HL-60 (cell line): ENCODE data around the gene BPIFA3.

Source experiments
- DNase-seq, 2 experiments: peaks; one replicate each; pipeline ENCODE4 v3.0.0-alpha.2; 2010 to 2020; ENCODE audit warnings: low read depth in 1 of 2, low spot score in 1 of 2
- H3K27ac ChIP-seq: fragments of 250-450 bp; sonication (Bioruptor Pico); replicated peaks from 2 replicates; pipeline ENCODE4 v1.5.1; 2020; ENCODE audit warnings: mild to moderate bottlenecking, moderate library complexity
- H3K27me3 ChIP-seq: fragments of 250-450 bp; sonication (Bioruptor Pico); 2 replicates; pipeline ENCODE4 v1.5.1; 2021; ENCODE audit warnings: mild to moderate bottlenecking, moderate library complexity; ENCODE audit not compliant: insufficient read depth, poor library complexity, severe bottlenecking
- H3K4me3 ChIP-seq: replicated peaks from 2 replicates; pipeline ENCODE4 v1.5.1; 2011; ENCODE audit warnings: mild to moderate bottlenecking, control low read depth, low read length; ENCODE audit not compliant: insufficient read depth
- GABPA ChIP-seq: IDR thresholded peaks from 2 replicates; pipeline ENCODE4 v1.6.1; 2012; ENCODE audit warnings: low read depth
- POLR2AphosphoS5 ChIP-seq: IDR thresholded peaks from 2 replicates; pipeline ENCODE4 v1.6.1; 2012; ENCODE audit warnings: low read depth
- SPI1 ChIP-seq: IDR thresholded peaks from 2 replicates; pipeline ENCODE4 v1.6.1; 2012; ENCODE audit warnings: low read depth, mild to moderate bottlenecking, borderline replicate concordance
- TF ChIP-seq, protein P1 (sequence below): IDR thresholded peaks from one replicate; pipeline ENCODE4 v1.5.1; 2011; ENCODE audit warnings: low read length, control low read depth, inconsistent platforms; ENCODE audit not compliant: insufficient read depth
- TF ChIP-seq, protein P2 (sequence below): IDR thresholded peaks from 2 replicates; pipeline ENCODE4 v1.6.1; 2012; ENCODE audit warnings: low read depth; ENCODE audit not compliant: insufficient replicate concordance

Gene BPIFA3

DNA sequence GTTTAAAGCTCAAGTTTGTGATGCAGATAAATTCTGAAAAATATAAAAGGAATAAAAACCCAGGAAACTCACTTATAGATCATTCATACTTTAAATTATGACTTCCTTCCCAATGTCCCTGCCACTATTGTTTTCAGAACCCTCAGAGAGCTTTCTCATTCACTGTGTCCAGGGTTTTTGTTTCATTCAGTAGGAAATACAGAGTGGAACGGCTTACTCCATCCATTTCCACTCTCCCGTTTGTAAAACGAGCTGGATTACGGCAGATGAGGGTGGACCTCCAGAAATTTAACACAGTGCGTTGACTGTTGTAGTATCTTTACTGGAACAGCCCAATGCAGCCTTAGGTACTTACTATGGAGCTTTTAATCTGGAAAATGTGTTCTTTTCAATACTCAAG, 42.2 kb downstream of the BPIFA3 start:
- no peak for TF ChIP-seq GABPA
- TF ChIP-seq, protein P1, sequence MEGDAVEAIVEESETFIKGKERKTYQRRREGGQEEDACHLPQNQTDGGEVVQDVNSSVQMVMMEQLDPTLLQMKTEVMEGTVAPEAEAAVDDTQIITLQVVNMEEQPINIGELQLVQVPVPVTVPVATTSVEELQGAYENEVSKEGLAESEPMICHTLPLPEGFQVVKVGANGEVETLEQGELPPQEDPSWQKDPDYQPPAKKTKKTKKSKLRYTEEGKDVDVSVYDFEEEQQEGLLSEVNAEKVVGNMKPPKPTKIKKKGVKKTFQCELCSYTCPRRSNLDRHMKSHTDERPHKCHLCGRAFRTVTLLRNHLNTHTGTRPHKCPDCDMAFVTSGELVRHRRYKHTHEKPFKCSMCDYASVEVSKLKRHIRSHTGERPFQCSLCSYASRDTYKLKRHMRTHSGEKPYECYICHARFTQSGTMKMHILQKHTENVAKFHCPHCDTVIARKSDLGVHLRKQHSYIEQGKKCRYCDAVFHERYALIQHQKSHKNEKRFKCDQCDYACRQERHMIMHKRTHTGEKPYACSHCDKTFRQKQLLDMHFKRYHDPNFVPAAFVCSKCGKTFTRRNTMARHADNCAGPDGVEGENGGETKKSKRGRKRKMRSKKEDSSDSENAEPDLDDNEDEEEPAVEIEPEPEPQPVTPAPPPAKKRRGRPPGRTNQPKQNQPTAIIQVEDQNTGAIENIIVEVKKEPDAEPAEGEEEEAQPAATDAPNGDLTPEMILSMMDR = no peak
- Histone ChIP-seq H3K4me3 (no peak overlapping the region), H3K27me3 (no peaks in the 10 kb centered on the region), H3K27ac (no peak overlapping the region)
- DNase-seq = no peak

DNA sequence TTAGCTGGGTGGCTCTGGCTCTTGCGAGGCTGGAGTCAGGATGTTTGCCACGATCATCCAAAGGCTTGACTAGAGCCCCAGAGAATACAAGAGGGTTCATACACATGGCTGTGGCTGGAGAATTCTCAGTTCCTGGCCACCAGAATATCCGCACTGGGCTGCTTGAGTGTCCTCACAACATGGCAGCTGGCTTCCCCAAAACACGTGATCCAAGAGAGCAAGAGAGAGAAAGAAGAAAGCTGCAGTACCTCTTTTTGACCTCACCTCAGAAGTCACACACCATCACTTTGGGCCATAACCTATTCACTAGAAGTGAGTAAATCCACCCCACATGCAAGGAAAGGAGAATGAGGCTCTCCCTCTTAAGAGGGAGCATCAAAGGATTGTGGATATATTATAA, 44.3 kb downstream of the BPIFA3 start:
- no peak for TF ChIP-seq POLR2AphosphoS5
- TF ChIP-seq SPI1 = peak; percentile 51; the same call in 1 of the 2 replicates
- peak; percentile 45 to 60 for DNase-seq
- Histone ChIP-seq H3K27ac (peak overlapping the region; percentile 93), H3K4me3 (no peak overlapping the region), H3K27me3 (no peaks in the 10 kb centered on the region)

DNA sequence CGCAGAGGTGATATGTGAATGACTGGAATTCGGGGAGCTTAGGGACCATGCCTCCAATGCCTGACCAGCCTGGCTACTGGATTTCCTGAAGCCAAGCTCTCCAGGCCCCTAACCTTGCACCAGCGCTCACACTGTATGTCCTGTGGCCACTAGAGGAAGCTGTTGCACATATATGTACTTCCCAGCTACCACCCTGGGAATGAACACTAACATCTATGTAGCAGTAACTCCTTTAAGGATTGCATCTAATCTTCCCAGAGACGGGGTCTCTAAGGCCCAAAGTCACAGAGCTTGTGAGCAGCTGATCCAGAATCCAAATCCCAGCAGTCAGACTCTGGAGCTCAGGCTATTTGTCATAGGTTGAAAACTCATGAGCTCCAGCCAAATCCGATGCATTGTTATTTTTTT, 45.5 kb downstream of the BPIFA3 start:
- peak; percentile 69 to 89 for DNase-seq
- H3K27ac ChIP-seq = peak overlapping the region; percentile 93
- TF ChIP-seq SPI1 (no peak), GABPA (no peak), POLR2AphosphoS5 (0 out of 2 replicates have a peak, but pooled peaks have one; percentile 3)
- TF ChIP-seq, protein P1 = peak; percentile 97
- TF ChIP-seq, protein P2, sequence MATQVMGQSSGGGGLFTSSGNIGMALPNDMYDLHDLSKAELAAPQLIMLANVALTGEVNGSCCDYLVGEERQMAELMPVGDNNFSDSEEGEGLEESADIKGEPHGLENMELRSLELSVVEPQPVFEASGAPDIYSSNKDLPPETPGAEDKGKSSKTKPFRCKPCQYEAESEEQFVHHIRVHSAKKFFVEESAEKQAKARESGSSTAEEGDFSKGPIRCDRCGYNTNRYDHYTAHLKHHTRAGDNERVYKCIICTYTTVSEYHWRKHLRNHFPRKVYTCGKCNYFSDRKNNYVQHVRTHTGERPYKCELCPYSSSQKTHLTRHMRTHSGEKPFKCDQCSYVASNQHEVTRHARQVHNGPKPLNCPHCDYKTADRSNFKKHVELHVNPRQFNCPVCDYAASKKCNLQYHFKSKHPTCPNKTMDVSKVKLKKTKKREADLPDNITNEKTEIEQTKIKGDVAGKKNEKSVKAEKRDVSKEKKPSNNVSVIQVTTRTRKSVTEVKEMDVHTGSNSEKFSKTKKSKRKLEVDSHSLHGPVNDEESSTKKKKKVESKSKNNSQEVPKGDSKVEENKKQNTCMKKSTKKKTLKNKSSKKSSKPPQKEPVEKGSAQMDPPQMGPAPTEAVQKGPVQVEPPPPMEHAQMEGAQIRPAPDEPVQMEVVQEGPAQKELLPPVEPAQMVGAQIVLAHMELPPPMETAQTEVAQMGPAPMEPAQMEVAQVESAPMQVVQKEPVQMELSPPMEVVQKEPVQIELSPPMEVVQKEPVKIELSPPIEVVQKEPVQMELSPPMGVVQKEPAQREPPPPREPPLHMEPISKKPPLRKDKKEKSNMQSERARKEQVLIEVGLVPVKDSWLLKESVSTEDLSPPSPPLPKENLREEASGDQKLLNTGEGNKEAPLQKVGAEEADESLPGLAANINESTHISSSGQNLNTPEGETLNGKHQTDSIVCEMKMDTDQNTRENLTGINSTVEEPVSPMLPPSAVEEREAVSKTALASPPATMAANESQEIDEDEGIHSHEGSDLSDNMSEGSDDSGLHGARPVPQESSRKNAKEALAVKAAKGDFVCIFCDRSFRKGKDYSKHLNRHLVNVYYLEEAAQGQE = no peak
- no peak overlapping the region for H3K4me3 ChIP-seq
- H3K27me3 ChIP-seq = no peaks in the 10 kb centered on the region

DNA sequence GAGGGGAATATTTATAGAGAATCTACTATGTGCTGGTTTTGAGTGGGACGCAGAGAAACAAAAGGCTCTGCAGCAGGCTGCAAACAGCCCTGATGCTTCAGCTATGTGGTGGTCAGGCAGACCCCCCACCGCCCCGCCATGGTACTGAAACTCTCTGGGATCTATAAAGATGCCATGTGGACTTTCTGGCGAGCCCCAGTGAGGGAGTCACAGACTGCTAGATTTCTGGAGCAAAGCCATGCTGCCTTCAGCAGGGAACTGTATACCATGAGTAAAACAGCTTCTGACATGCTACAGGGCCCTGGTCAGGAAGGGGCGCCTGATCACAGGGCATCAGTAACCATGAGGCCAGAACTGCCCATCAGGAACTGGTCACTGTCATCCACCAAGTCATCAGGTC, 46.6 kb downstream of the BPIFA3 start:
- DNase-seq = no peak
- TF ChIP-seq GABPA = no peak
- TF ChIP-seq, protein P2 = no peak
- no peak for TF ChIP-seq POLR2AphosphoS5
- no peak for TF ChIP-seq SPI1
- TF ChIP-seq, protein P1 = no peak
- H3K27ac ChIP-seq = peak overlapping the region; percentile 93
- no peak overlapping the region for H3K4me3 ChIP-seq
- no peaks in the 10 kb centered on the region for H3K27me3 ChIP-seq
